ENCODE results near the gene KIF25.

GRCh38 chr6:167951781-167952511 is 45.5 kb upstream of the KIF25 start:
- TF ChIP-seq ZNF274 (IDR thresholded peaks at IDR 0.05; ENCODE audit: low read depth, low read length) (no peak), SUZ12 (IDR thresholded peaks at IDR 0.05; ENCODE audit: extremely low read depth, insufficient read depth, insufficient read length) (no peak)

Measured in NT2/D1 (cell line).